ENCODE measurements around the gene LARP4. TPM values are rescaled to one million over a fixed set of nuclear protein-coding genes. Genes with fewer than 3 reads are reported as not detected.
A peak's percentile ranks its signal among the peaks of the same experiment; 100 is the strongest.
"Not testable (repeated sequence)": the region's sequence is repeated elsewhere in the genome, so short reads cannot be mapped to it uniquely, and the experiment has no call there.

Gene LARP4
- total RNA-seq, 1 donor from 2014 or later, result 102 TPM

DNA sequence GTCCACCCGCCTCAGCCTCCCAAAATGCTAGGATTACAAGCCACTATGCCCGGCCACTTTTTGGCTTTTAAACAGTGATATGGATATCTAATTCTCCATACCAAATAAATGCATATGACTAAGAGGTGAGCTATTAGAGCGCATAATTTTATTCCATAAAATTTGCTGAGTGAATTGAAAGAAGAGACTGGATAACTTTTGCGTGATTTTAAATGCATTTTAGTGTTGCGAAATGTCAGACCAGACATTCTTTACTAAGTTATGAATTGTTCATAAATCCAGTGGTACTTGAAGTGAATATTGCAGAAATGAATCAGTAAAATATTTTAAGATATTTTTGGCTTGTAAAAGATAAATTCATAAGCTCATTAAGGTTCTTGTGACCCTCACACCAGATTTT lies 53.2 kb downstream of the LARP4 start:
- no peak overlapping the region for H3K27ac Mint-ChIP-seq
- H3K4me1 Mint-ChIP-seq (ENCODE audit: low read depth), result peaks cover 2% of the 10 kb centered on the region
- no peaks in the 10 kb centered on the region for H3K27me3 Mint-ChIP-seq (ENCODE audit: low read depth)
- no peaks in the 10 kb centered on the region for H3K9me3 Mint-ChIP-seq
- no peak for DNase-seq (ENCODE audit: low spot score)
- H3K4me3 Mint-ChIP-seq (ENCODE audit: low read depth), result no peak overlapping the region
- intact Hi-C loops (cut with micrococcal nuclease), result no loop called here
- H3K36me3 Mint-ChIP-seq (ENCODE audit: low read depth), result peaks cover 53% of the 10 kb centered on the region

DNA sequence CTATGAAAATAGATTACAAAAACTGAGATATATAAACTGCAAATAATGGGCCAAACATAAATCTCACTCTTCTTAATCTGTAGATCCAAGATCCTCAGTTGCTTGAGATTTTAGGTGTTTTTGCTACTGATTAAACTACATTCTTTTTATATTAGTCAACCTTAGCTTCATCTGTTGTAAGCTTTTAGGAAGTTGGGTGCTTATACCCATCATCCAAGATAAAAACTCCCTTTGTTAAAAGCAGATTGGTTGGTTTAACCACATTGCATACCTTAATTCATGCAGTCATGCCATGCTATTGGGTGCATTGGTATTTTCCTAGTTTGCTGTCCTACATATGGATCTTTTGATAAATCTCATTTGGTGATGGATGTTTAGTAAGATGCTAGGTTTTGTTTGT lies 57.9 kb downstream of the LARP4 start:
- DNase-seq (ENCODE audit: low spot score), result no peak
- no peaks in the 10 kb centered on the region for H3K9me3 Mint-ChIP-seq
- no peak overlapping the region for H3K27ac Mint-ChIP-seq
- intact Hi-C loops (cut with micrococcal nuclease), result no loop called here
- no peaks in the 10 kb centered on the region for H3K4me1 Mint-ChIP-seq (ENCODE audit: low read depth)
- no peaks in the 10 kb centered on the region for H3K27me3 Mint-ChIP-seq (ENCODE audit: low read depth)
- no peak overlapping the region for H3K4me3 Mint-ChIP-seq (ENCODE audit: low read depth)
- H3K36me3 Mint-ChIP-seq (ENCODE audit: low read depth), result peaks cover 51% of the 10 kb centered on the region

DNA sequence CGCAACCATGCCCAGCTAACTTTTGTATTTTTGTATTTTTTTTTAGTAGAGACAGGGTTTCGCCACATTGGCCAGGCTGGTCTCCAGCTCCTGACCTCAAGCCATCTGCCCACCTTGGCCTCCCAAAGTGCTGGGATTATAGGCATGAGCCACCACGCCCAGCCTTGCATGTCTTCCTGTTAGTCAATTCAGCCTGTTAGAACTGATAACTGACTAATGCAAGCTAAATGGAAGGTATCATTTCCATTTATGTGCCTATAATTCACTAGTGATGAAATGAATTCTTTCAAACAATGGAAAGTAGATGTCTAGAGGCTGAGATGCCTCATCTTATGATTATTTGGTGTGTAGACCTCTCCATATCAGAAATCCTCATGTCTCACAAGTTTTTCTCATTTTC lies 66.8 kb downstream of the LARP4 start:
- Mint-ChIP-seq H3K9me3 (peaks cover 5% of the 10 kb centered on the region), H3K27ac (no peak overlapping the region), H3K27me3 (ENCODE audit: low read depth) (no peaks in the 10 kb centered on the region), H3K4me3 (ENCODE audit: low read depth) (no peak overlapping the region), H3K4me1 (ENCODE audit: low read depth) (peaks cover 1% of the 10 kb centered on the region), H3K36me3 (ENCODE audit: low read depth) (peaks cover 64% of the 10 kb centered on the region)
- intact Hi-C loops (cut with micrococcal nuclease), result no loop called here
- no peak for DNase-seq (ENCODE audit: low spot score)

DNA sequence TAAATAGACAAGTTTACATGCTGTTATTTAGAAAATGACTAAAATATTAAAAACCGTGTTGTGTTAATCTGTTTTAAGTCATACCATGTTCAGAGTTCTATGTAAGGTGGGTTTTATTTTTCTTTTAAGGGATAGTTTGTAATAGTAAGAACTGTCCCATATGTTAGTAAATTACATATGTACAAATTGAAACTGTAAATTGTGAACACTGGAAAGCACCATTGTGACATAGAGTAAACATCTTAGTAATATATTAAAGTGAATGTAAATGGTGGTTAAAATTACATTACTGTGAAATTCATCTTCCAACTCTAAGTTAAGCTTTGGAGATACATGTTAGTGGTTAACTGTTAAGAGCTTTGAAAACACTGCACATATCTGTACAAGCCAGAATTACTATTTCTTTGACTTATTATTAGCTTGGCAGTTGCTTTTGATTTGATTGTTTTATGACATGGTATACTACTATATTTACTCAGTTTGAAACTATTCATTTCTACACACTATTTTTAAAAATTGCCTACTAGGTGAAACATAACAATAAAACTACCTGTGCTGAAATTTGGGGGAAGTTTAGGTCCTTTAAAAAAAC lies 76.7 kb downstream of the LARP4 start:
- no peak overlapping the region for H3K27ac Mint-ChIP-seq
- no peak overlapping the region for H3K4me3 Mint-ChIP-seq (ENCODE audit: low read depth)
- DNase-seq (ENCODE audit: low spot score), result no peak
- no peaks in the 10 kb centered on the region for H3K9me3 Mint-ChIP-seq
- H3K36me3 Mint-ChIP-seq (ENCODE audit: low read depth), result peaks cover 58% of the 10 kb centered on the region
- intact Hi-C loops (cut with micrococcal nuclease), result no loop called here
- no peaks in the 10 kb centered on the region for H3K4me1 Mint-ChIP-seq (ENCODE audit: low read depth)
- H3K27me3 Mint-ChIP-seq (ENCODE audit: low read depth), result no peaks in the 10 kb centered on the region

DNA sequence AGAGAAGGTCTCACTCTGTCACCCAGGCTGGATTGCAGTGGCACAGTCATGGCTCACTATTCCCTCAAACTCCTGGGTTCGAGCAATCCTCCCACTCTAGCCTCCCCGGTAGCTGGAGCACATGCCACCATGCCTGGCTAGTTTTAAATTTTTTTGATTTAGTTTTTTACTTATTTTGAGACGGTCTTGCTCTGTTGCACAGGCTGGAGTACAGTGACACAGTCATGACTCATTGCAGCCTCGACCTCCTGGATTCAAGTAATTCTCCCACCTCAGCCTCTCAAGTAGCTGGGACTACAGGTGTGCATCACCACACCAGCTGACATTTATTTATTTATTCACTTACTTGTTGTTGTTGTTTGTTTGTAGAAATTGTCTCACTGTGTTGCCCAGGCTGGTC lies 81.9 kb downstream of the LARP4 start:
- H3K36me3 Mint-ChIP-seq (ENCODE audit: low read depth), result peaks cover 12% of the 10 kb centered on the region
- H3K4me1 Mint-ChIP-seq (ENCODE audit: low read depth), result no peaks in the 10 kb centered on the region
- no peak for DNase-seq (ENCODE audit: low spot score)
- no peak overlapping the region for H3K27ac Mint-ChIP-seq
- no peaks in the 10 kb centered on the region for H3K27me3 Mint-ChIP-seq (ENCODE audit: low read depth)
- H3K9me3 Mint-ChIP-seq, result no peaks in the 10 kb centered on the region
- no peak overlapping the region for H3K4me3 Mint-ChIP-seq (ENCODE audit: low read depth)
- intact Hi-C loops (cut with micrococcal nuclease), result no loop called here

DNA sequence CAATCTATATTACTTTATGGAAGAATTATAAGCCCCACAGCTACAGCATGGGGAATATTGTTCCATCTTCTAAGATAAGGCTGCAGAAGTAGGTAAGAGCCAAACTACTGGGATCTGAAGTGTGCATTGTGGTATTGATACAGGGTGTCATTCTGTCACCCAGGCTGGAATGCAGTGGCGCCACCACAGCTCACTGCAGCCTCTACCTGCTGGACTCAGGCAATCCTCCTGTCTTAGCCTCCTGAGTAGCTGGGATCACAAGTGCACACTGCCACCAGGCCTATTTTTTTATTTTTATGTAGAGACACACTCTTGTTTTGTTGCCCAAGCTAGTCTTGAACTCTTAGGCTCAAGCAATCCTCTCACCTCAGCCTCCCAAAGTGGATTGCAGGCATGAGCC lies 82.8 kb downstream of the LARP4 start:
- Mint-ChIP-seq H3K4me3 (ENCODE audit: low read depth) (no peak overlapping the region), H3K9me3 (no peaks in the 10 kb centered on the region), H3K27ac (no peak overlapping the region), H3K4me1 (ENCODE audit: low read depth) (no peaks in the 10 kb centered on the region), H3K36me3 (ENCODE audit: low read depth) (peaks cover 7% of the 10 kb centered on the region), H3K27me3 (ENCODE audit: low read depth) (no peaks in the 10 kb centered on the region)
- DNase-seq (ENCODE audit: low spot score), result no peak
- intact Hi-C loops (cut with micrococcal nuclease), result no loop called here

DNA sequence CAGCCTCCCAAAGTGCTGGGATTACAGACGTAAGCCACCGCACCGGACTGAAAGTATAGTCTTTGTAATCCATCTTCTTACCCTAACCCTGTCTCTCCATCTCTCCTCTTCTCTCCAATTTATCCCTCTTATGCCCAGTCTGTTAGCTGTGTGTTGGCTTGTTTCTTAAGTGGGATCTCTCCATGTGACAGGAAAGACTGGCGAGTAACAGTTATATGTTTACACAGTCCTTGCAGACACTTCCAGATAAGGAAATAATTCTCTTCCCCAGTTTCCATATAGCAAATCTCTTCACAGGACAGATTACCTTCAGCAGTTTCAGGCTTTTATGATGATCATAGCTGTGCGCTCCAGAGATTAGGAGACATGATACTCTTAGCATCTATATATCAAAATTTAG lies 88.1 kb downstream of the LARP4 start:
- Mint-ChIP-seq H3K27me3 (ENCODE audit: low read depth) (no peaks in the 10 kb centered on the region), H3K4me3 (ENCODE audit: low read depth) (no peak overlapping the region), H3K4me1 (ENCODE audit: low read depth) (no peaks in the 10 kb centered on the region), H3K9me3 (peaks cover 25% of the 10 kb centered on the region), H3K27ac (no peak overlapping the region), H3K36me3 (ENCODE audit: low read depth) (no peaks in the 10 kb centered on the region)
- intact Hi-C loops (cut with micrococcal nuclease), result no loop called here
- no peak for DNase-seq (ENCODE audit: low spot score)

DNA sequence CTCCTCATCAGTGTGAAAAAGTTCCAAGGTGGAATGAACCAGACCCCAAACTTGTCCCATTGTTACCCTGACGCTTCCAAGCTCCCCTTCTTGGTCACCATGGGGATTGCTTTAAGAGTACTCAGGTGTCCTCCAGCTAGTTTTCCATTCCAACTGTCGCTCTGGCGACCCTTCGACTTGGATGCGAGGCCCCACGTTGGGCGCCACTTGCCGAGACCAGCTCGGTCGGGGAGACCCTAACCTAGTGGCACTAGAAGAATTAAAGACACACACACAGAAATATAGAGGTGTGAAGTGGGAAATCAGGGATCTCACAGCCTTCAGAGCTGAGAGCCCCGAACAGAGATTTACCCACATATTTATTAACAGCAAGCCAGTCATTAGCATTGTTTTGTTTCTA lies 97.4 kb downstream of the LARP4 start:
- H3K36me3 Mint-ChIP-seq (ENCODE audit: low read depth); H3K4me1 Mint-ChIP-seq (ENCODE audit: low read depth); H3K27me3 Mint-ChIP-seq (ENCODE audit: low read depth); DNase-seq (ENCODE audit: low spot score); H3K4me3 Mint-ChIP-seq (ENCODE audit: low read depth); H3K27ac Mint-ChIP-seq; intact Hi-C loops (cut with micrococcal nuclease): not testable (repeated sequence)
- peaks cover 63% of the 10 kb centered on the region for H3K9me3 Mint-ChIP-seq

DNA sequence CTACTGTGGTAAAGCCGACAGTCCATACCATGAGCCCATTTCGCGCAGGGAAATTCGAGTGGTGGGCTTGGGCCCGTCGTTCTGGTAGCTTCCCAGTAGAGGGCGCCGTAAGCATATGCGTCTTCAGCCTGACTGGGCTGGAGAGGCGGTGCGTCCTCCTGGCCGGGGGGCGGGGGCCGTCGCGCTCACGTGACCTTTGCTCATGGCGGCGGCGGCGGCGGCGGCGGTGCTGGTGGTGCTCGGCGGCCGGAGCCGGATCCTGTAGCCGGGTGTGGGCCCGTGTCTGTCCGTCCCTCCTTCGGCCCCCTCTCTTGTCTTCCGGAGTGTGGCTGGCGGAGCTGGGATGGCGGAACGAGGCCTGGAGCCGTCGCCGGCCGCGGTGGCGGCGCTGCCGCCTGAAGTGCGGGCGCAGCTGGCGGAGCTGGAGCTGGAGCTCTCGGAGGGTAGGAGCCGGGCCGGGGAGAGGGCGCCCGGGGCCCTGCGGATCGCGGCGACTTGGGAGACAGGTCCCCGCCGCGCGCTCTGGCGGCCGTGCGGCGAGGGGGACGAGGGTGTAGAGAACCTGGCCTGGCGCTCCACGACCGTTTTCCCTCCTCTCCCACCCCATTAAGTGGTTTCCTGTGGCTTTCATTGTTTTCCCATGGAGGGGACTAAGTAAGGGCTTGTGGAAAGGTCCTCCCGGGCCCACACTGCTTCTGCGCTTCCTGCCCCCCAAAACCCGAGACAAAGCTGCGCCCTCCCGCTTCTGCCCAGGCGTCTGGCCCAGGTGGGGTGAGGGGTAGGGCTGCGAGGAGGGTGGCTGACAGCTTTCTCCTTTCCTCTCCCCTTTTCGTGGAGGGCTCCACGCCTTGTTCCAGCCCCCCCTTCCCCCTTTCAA lies 104.4 kb downstream of the LARP4 start, which contains the start of gene DIP2B:
Gene DIP2B (plus strand): TSS at position 188 of the 877 bp plus-strand sequence. CDS start 156 bp downstream, at position 344.
- intact Hi-C loops (cut with micrococcal nuclease), result loop anchor here (1.0 to 10.0 kb wide), 5 partner anchors 92 to 520 kb away; partner anchors contain the start of genes ATF1 and SLC11A2
- Mint-ChIP-seq H3K27me3 (ENCODE audit: low read depth) (no peaks in the 10 kb centered on the region), H3K4me3 (ENCODE audit: low read depth) (peak within 1 kb of the TSS; percentile 96), H3K36me3 (ENCODE audit: low read depth) (peaks cover 10% of the 10 kb centered on the region), H3K9me3 (peaks cover 9% of the 10 kb centered on the region), H3K4me1 (ENCODE audit: low read depth) (peaks cover 47% of the 10 kb centered on the region), H3K27ac (peak within 1 kb of the TSS; percentile 93)
- peak; percentile 92 for DNase-seq (ENCODE audit: low spot score)

DNA sequence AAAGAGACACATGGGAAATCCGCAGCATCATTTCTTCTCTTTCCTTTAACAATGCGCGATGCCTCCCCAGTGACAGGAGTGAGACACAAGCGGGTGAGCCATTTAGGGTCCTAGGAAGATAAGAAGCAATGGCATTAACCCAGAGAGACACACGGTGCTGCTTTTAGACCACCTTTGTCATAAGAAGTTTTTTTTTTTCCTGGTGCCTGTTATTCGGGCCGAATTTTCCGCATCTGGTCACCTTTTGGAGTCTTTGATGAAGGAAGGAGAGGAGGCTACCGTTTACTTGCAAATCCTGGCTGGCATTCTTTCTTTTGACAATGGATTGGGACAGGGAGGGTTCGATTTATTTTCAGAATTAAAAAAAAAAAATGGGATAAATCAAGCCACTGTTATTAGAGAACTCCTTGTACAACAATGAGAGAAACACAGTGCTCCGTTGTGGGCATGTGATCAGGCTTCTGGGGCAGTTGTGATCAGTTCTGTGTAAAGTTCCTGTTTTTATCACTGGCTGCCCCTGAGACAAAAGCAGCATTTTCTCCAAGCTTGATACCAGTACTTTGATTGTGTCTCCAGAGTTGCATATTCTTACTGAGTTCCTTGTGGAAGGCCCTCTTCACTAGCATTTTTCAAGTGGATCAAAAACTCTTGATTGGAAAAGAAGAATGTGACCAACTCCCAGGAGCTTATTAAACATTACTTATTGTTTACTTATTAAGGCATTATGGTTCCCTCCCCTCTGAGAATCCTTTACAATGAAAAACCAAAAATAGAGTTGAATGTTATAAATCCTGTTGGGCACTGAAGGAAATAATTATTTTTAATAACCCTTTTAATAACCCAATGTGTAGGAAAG lies 105.2 kb downstream of the LARP4 start:
- Mint-ChIP-seq H3K9me3 (peaks cover 2% of the 10 kb centered on the region), H3K36me3 (ENCODE audit: low read depth) (peaks cover 10% of the 10 kb centered on the region), H3K27ac (peak overlapping the region; percentile 93), H3K27me3 (ENCODE audit: low read depth) (no peaks in the 10 kb centered on the region), H3K4me1 (ENCODE audit: low read depth) (peaks cover 47% of the 10 kb centered on the region), H3K4me3 (ENCODE audit: low read depth) (peak overlapping the region; percentile 96)
- intact Hi-C loops (cut with micrococcal nuclease), result loop anchor here (2.0 to 10.0 kb wide), 5 partner anchors 49 to 519 kb away; partner anchors contain the start of genes ATF1 and SLC11A2
- DNase-seq (ENCODE audit: low spot score), result no peak

DNA sequence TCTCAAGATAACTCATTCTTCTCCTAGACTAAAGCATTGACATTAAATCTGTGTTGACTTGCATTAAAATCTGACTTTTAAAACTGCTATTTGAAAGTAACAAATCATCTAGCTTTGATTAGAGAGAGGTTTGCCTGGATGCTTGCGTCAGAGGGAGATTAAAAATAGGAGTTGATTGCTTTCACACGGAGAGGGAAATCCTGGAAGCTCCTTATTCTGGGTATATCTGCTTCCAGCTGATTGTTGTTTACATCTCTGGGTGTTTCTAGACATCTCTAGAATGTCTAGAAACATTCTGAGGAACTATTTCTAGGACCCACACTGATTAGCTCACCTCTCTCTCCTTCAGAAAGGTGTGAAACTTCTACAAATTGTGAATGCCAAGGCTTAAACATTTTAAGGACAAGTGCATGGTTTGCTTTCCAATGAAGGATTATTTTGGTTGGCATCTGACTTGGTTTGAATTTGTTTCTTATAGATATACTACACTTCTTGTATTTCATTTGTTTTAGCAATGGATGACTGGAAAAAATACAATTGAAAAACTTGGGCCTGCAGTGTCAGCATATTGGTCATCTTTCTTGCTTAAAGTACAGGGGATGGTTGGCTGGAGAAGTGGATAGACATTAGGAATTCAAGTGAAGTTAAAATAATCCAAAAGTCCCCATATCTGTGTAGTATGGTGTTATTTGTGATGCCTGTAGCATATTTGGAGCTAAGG lies 106.2 kb downstream of the LARP4 start:
- no peak overlapping the region for H3K27ac Mint-ChIP-seq
- H3K4me3 Mint-ChIP-seq (ENCODE audit: low read depth), result peak overlapping the region; percentile 96
- intact Hi-C loops (cut with micrococcal nuclease), result loop anchor here (2.0 to 10.0 kb wide), 4 partner anchors 48 to 518 kb away; partner anchors contain the start of genes ATF1 and SLC11A2
- peaks cover 10% of the 10 kb centered on the region for H3K36me3 Mint-ChIP-seq (ENCODE audit: low read depth)
- H3K4me1 Mint-ChIP-seq (ENCODE audit: low read depth), result peaks cover 47% of the 10 kb centered on the region
- DNase-seq (ENCODE audit: low spot score), result no peak
- no peaks in the 10 kb centered on the region for H3K9me3 Mint-ChIP-seq
- H3K27me3 Mint-ChIP-seq (ENCODE audit: low read depth), result no peaks in the 10 kb centered on the region

DNA sequence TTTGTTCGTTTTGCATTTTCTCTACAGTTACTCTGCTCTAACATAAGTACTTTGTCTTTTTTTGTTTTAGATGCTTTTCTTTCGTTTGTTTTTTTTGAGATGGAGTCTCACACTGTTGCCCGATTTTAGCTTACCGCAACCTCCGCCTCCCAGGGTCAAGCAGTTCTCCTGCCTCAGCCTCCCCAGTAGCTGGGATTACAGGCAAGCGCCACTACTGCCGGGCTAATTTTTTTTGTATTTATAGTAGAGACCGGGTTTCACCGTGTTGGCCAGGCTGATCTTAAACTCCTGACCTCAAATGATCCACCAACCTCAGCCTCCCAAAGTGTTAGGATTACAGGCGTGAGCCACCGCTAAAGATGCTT lies 106.8 kb downstream of the LARP4 start:
- peak overlapping the region; percentile 40 for H3K27ac Mint-ChIP-seq
- H3K9me3 Mint-ChIP-seq, result no peaks in the 10 kb centered on the region
- peaks cover 10% of the 10 kb centered on the region for H3K36me3 Mint-ChIP-seq (ENCODE audit: low read depth)
- intact Hi-C loops (cut with micrococcal nuclease), result loop anchor here (2.0 to 10.0 kb wide), 4 partner anchors 47 to 517 kb away; partner anchors contain the start of genes ATF1 and SLC11A2
- no peak for DNase-seq (ENCODE audit: low spot score)
- H3K4me1 Mint-ChIP-seq (ENCODE audit: low read depth), result peaks cover 47% of the 10 kb centered on the region
- peak overlapping the region; percentile 96 for H3K4me3 Mint-ChIP-seq (ENCODE audit: low read depth)
- H3K27me3 Mint-ChIP-seq (ENCODE audit: low read depth), result no peaks in the 10 kb centered on the region
